Measurements from ENCODE around the gene VASP. TPM values are rescaled to one million over a fixed set of nuclear protein-coding genes. Genes with fewer than 3 reads are reported as not detected.

The VASP gene
- total and polyA plus RNA-seq, 9 of the 15 experiments (the other 6 are each of a cell fraction or from before 2014, with no cell fraction given), result 16.7 to 261 (median 112) TPM

DNA sequence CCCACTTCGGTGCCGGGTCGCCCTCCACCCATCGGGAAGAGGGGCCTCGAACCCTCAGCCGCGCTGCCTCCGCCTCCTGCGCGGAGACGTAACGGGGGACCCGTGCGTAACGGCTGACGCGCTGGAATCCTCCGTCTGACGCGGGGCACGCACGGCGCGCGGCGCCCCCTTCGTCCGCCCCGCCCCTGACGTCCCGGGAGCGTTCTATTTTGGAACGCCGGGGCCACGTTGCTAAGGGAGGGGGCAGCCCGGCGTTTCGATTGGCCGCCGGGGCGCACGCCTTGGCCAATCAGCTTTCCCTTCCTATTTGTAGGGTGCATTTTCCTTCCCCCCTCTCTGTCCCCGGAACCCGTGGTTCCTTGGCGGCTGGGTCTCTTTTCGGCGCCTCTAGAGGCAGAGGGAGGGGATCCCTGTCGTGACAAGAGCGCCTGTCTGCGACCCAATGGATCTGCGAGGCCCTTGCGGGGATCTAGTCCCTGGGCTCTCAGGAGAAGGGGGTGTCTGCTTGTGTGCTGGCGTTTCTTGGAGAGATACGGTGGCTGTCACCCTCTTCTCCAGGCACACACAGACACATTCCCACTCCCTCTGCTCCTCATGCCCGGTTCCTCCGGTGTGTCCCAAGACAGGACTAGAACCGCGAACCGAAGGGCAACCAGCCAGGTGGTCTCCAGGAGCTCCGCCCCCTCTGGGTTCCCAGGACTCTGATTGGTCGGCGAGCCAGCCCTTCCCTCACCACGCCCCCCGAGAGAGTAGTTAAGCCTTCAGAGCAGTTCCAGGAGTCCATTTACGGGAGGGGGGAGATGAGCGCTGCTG, 37.9 kb upstream of the VASP start (continued):
- peak; percentile 69 for TF ChIP-seq RBM22 (IDR thresholded peaks at IDR 0.05; ENCODE audit: low read depth, low read length, poor library complexity, severe bottlenecking)
- TF ChIP-seq KLF10 (CRISPR knock-in tag; IDR thresholded peaks at IDR 0.05), result no peak
- 0 out of 2 replicates have a peak, but pooled peaks have one; percentile 11 for TF ChIP-seq GABPB1 (CRISPR knock-in tag; IDR thresholded peaks at IDR 0.05)
- 0 out of 2 replicates have a peak, but pooled peaks have one; percentile 51 for TF ChIP-seq KLF1 (tag; IDR thresholded peaks at IDR 0.05)
- peak; percentile 70 to 71; a peak in 2 of 4 replicates for TF ChIP-seq SIN3A (IDR thresholded peaks at IDR 0.05; ENCODE audit: borderline replicate concordance in 2 of 2, control insufficient read depth in 1 of 2, low read depth in 2 of 2, low read length in 2 of 2)
- TF ChIP-seq NRF1 (conservative IDR thresholded peaks at IDR 0.05 in 1 of 2, IDR thresholded peaks at IDR 0.05 in 1 of 2), result peak; percentile 83 to 87
- TF ChIP-seq, protein P1, sequence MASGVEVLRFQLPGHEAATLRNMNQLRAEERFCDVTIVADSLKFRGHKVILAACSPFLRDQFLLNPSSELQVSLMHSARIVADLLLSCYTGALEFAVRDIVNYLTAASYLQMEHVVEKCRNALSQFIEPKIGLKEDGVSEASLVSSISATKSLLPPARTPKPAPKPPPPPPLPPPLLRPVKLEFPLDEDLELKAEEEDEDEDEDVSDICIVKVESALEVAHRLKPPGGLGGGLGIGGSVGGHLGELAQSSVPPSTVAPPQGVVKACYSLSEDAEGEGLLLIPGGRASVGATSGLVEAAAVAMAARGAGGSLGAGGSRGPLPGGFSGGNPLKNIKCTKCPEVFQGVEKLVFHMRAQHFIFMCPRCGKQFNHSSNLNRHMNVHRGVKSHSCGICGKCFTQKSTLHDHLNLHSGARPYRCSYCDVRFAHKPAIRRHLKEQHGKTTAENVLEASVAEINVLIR (CRISPR knock-in tag; IDR thresholded peaks at IDR 0.05), result peak; percentile 78
- no peak for TF ChIP-seq NCOR1 (IDR thresholded peaks at IDR 0.05)
- TF ChIP-seq ZBED1 (IDR thresholded peaks at IDR 0.05), result peak; percentile 98
- no peak for TF ChIP-seq RBM15 (IDR thresholded peaks at IDR 0.05; ENCODE audit: insufficient read depth, low read length)
- TF ChIP-seq HMGN3 (IDR thresholded peaks at IDR 0.05; ENCODE audit: borderline replicate concordance, extremely low read depth, insufficient read length, low read depth, low read length), result peak; percentile 97
- peak; percentile 94 for TF ChIP-seq RBM25 (IDR thresholded peaks at IDR 0.05; ENCODE audit: low read depth, low read length, severe bottlenecking)
- TF ChIP-seq ZNF282 (CRISPR knock-in tag; IDR thresholded peaks at IDR 0.05), result no peak
- TF ChIP-seq, protein P2, sequence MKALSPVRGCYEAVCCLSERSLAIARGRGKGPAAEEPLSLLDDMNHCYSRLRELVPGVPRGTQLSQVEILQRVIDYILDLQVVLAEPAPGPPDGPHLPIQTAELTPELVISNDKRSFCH (CRISPR knock-in tag; IDR thresholded peaks at IDR 0.05), result no peak
- TF ChIP-seq, protein P2 (tag; IDR thresholded peaks at IDR 0.05), result peak; percentile 48; the same call in 1 of the 2 replicates
- peak; percentile 39; the same call in 1 of the 2 replicates for TF ChIP-seq HLTF (IDR thresholded peaks at IDR 0.05)
- no peak for TF ChIP-seq PYGO2 (tag; IDR thresholded peaks at IDR 0.05)
- TF ChIP-seq SMAD4 (CRISPR knock-in tag; conservative IDR thresholded peaks at IDR 0.05), result 0 out of 2 replicates have a peak, but pooled peaks have one; percentile 18
- TF ChIP-seq, protein P3, sequence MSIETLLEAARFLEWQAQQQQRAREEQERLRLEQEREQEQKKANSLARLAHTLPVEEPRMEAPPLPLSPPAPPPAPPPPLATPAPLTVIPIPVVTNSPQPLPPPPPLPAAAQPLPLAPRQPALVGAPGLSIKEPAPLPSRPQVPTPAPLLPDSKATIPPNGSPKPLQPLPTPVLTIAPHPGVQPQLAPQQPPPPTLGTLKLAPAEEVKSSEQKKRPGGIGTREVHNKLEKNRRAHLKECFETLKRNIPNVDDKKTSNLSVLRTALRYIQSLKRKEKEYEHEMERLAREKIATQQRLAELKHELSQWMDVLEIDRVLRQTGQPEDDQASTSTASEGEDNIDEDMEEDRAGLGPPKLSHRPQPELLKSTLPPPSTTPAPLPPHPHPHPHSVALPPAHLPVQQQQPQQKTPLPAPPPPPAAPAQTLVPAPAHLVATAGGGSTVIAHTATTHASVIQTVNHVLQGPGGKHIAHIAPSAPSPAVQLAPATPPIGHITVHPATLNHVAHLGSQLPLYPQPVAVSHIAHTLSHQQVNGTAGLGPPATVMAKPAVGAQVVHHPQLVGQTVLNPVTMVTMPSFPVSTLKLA (conservative IDR thresholded peaks at IDR 0.05), result peak; percentile 95 to 97
- peak; percentile 44 for TF ChIP-seq L3MBTL2 (IDR thresholded peaks at IDR 0.05)

All from K562 (cell line).